NCI-H82 (cell line): ENCODE results near the gene DBN1.

Experiments used
- DNase-seq: peaks from one replicate; lab custom pipeline; 2025; lab: John Stamatoyannopoulos, UW

Gene DBN1

DNA sequence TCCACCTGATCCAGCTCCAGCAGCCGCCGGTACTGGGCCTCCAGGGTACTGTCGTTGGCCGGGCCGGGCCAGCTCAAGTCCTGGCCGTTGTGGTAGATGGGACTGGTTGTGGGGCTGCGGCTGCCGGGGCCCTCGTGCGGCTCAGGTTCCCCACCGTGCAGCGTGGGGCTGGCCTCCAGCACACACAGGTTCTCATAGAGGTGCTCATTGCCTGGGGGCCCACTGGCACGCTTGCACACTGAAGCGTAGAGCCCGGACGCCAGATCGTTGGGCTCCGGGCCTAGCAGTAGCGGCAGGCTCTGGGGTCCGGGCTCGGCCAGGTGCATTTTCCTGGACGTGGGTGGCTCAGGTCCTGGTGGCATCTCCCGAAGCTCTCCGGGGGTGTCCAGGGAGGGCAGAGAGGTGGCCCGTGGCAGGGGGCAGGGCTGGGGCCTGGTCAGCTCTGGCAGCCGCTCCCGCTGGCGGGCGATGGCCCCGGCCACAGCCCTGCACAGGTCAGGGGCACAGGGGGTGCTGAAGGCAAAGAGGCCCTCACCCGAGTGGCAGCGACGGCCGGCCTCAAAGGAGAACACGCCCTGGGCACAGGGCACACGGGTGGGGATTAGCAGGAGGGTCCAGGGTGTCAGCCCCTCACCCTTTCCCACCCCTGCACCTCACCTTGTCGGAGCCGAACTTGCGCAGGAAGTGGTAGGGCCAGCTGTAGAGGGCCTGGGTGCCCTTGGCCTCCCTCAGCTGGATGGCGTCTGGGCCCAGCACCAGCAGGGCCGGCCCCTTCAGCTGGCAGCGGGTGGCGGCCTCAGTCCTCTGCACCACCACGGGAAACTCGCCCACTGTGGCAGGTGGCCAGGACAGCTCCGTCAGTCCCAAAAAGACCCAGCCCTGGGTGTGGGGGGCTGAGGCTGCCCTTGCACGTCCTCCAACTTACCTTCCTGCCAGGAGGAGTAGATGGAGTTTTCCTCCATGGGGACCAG, 30.9 kb upstream of the DBN1 start:
- no peak for DNase-seq

- no peak for DNase-seq
These were observed 30.1 kb upstream of the DBN1 start for GRCh38 chr5:177503351-177504085.

GRCh38 chr5:177502886-177503285, 29.5 kb upstream of the DBN1 start:
- no peak for DNase-seq

DNA sequence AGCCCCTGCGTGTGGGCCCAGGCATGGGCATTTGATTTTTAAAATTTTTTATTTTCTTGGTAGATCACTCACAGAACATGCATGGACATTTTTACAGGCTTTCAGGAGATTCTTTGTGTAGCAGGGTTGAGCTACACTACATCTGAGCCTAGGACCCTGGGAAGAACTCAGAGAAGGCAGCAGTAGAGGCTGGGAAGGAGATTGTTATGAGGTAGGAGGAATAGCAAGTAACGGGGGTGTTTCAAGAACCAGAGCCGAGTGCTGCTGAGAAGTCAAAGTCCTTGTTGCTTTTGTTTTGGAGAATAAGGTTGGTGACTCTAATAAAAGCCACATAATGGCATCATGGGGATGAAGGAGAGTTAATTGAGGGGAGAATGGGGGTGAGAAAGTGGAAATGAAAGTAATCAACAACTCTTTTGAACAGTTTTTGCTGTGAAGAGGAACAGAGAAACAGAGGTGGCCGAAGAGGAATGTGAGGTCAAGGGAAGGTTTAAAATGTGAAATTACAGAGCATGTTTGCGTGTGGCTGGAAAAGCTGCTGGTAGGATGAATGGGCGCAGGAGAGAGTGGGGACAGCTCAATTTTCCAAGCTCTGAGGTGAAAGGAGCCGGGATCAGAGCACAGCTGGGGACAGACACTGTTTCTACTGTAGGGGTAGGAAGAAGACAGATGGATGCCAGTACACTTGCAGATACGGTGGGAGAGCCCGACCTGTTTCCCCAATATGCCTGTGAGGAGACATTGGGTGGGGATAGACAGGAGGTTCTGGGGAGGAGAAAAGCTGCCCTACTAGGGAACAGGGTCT, 28.6 kb upstream of the DBN1 start:
- no peak for DNase-seq

DNA sequence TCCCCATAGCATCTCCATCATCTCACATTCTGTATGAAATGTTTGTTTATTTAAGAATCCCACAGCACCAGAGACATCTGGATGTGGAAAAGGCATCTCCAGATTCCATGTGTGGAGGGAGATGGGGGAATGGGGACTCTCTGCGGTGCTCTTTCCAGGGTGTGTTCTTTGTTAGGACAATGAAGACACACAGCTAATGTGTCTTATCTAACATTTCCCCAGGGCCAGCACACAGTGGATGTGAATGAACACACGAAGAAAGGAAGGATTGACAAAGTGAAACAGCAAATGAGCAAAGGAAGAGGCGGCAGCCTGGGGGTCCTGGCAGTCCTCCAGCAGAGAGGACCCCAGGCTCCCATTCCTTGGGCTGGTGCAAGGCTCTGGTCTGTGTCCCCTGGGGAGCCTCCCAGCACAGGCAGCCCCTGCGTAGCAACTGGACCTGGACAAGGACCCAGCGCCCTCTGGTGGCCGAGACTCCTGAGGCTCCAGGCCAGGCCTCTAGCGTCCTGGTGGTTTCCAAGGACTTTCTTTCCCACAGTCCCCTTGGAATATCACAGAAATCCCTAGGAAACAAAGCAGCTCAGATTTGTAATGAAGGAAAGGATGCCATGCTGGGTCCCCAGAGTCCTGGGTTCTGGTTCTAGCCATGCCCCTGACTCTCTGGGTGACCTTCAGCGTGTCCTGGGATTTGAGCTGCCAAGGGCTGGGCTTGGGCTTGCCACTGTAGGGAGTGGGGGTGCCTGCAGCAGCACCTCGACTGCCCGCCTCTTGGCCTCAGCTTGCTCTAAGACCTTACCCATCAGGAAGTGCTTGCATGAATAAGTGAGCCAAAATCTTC, 27.5 kb upstream of the DBN1 start:
- peak; percentile 91 for DNase-seq

DNA sequence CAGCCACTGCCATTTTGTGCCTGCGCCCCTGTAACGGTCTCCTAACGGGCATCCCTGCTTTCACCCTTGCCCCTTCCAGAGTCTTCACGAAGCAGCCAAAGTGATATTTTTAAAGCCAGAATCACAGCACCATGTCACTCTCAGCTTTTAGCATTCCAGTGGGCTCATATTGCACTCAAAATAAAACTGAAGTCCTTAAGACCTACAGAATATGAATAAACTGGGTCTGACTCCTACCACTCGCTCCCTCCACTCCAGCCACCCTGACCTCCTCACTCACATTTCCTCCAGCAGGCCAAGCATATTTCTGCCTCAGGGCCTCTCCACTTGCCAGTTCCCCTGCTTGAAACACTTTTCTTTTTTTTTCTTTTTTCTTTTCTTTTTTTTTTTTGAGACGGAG, 26.4 kb upstream of the DBN1 start:
- DNase-seq = no peak

- DNase-seq = peak; percentile 27
These were observed 24.8 kb upstream of the DBN1 start for GRCh38 chr5:177498013-177498787.

GRCh38 chr5:177497292-177498012, 24.0 kb upstream of the DBN1 start, which contains the start of gene PDLIM7:
PDLIM7 (minus strand) TSS chr5:177497604; CDS start chr5:177496512, 1,092 bp downstream.
- DNase-seq = peak; percentile 97

GRCh38 chr5:177496727-177497291, 23.4 kb upstream of the DBN1 start:
- peak; percentile 88 for DNase-seq

- peak; percentile 37 for DNase-seq
These were observed 22.8 kb upstream of the DBN1 start for GRCh38 chr5:177496070-177496726.

- DNase-seq = peak; percentile 65
These were observed 22.0 kb upstream of the DBN1 start for GRCh38 chr5:177495243-177496060.

DNA sequence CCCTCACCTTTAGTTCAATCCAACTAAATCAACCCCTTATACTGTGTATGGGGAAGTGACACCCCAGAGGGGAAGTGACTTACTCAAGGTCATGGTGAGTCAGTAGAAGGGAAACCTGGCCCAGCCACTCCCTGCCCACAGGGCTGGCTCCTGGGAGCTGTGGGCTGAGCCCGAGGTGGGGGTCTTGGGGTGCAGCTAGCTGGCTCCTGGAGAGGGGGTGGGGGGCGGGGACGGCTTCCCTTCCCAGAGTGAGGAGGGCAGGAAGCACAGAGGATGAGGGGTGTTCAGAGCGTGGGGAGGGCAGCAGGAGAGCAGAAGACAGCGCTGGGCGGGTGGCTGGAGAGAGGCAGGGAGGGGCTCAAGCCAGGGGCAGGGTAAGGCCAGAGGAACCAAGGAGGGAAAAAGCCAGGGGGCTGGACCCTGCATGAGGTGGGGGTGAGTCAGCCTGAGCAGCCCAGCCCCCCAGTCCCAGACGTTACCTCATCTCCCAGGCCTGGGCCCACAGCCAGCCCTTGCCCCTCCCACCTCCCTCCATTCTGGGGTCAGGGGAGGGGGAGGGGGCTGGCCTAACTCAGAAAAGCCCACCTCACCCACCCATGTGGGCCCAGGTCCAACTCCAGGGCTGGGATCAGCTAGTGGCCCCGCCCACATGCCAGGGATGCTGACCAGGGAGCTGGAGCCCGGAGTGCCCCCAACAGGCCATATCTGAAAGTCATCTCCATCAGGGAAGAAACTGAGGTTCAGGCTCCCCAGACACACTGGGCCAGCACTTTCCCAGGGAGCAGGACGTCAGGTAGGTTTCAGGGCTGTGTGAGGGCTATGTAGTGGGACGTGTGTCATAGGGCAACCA, 21.1 kb upstream of the DBN1 start:
- peak; percentile 39 for DNase-seq

DNA sequence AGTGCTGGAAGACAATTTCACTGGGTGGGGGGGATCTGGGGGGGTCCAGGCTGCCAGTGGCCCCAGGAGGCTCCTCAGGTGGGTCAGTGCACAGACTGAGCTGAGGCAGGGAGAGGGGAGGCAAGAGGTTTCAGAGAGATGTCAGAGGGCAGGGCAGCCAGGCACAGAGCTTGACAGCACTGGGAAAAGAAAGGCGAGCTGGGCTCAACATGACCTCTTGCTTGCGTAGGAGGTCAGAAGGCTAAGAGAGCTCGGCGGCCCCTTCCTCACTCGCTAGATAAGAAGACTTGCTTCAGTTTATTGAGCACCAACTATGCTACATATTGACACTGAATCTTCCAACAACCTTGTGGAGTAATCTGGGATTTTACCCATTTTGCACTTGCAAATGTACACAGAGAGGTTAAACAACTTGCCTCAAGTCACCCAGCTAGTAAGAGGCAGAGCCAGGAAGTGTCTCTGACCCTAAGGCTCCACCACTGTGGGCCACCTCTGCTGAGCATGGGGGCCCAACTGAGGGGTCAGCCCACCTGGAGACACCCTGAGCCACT, 20.4 kb upstream of the DBN1 start:
- DNase-seq = no peak

GRCh38 chr5:177492841-177493240, 19.4 kb upstream of the DBN1 start:
- no peak for DNase-seq

GRCh38 chr5:177491983-177492746, 18.7 kb upstream of the DBN1 start:
- DNase-seq = no peak

- peak; percentile 87 for DNase-seq
These were observed 18.1 kb upstream of the DBN1 start for GRCh38 chr5:177491429-177491945.
